NCI-H748 treated with DMSO at 0.1 percent for 48 hours (cell line): ENCODE measurements around the gene DDX19B.
A peak's percentile ranks its signal among the peaks of the same experiment; 100 is the strongest.
"Not testable (repeated sequence)": the region's sequence is repeated elsewhere in the genome, so short reads cannot be mapped to it uniquely, and the experiment has no call there.

Experiments used
- DNase-seq: peaks from one replicate; lab custom pipeline; 2025; lab: John Stamatoyannopoulos, UW

The DDX19B gene

DNA sequence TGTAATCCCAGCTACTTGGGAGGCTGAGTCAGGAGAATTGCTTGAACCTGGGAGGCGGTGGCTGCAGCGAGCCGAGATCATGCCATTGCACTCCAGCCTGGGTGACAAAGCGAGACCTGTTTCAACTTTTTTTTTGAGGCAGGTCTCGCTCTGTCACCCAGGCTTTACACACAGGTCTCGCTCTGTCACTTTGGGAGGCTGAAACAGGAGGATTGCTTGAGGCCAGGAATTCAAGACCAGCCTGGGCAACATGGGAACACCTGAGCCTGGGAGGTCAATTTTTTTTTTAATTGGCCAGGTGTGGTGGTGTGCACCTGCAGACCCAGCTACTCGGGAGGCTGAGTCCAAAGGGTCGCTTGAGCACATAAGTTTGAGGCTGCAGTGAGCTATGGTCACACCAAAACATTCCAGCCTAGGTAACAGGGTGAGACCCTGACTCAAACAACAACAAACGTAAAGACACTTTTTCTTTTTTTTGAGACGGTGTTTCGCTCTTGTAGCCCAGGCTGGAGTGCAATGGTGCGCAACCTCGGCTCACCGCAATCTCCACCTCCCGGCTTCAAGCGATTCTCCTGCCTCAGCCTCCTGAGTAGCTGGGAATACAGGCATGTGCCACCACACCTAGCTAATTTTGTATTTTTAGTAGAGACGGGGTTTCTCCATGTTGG, 11.5 kb upstream of the DDX19B start:
- not testable (repeated sequence) for DNase-seq

DNA sequence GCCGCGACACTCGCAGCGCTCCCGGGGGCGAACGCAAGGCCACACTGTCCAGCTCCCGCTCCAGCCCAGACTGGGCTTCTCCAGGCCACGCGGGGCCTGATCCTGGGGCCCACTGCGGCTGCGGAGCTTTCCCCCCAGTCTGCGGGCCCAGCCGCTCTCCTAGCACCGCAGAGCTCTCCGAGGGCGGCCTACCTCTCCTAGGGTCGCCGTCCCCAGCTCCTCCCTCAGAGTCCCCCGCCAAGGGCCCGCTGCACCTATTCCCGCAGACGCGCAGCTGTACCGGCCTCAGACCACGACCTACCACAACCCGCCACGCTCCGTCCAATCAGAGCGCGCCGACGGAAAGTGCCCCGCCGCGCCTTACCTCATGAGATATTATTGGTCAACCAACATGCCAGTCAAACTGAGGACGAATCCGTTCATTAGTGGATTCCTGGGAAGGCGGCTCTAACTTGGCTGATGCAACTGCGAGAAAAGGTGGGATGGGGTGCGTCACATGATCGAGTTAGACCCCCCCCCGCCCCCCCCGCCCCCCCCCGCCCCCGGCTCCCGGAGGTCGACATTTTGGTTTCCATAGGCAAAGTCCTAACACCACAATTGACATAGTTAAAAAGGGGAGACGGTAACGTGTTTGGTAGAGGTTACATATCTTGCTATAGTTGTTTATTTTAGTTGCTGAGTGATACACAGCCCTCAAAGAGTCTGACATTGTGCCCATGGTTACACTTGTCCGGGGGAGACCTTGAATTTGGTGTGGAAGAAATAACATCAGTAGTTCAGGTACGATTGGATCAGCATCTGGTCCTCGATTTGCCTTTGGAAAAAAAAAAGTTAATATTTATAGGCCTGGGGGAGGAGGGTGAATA, 9.5 kb upstream of the DDX19B start, which contains the start of gene AARS1:
AARS1 (minus strand) TSS at position 278 of the 866 bp plus-strand sequence. CDS start 6,743 bp downstream, outside the sequence.
- DNase-seq = peak; percentile 95

DNA sequence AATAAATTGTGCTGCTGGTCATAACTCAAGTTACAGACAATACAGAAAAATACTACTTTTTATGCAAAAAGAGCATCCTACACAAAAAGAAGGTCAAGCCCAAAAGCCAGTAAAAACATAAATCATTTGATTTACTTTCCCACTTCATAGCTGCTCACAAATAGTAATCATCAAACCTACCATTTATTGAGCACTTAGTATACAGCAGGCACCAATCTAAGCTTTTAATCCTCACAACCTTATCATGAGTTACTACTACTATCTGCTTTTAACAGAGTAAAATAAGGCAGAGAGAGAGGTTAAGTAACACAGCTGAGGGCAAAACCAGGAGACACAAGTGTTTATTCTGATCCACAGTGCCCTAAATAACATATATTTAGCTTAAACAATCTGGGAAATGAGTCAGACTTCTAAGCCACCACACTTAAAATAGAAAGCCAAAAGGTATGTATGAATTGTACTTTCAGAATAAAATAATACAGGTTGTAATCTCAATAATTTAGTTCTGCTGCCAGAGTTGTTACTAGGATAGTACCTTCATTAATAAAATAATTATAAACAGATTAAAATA, 8.0 kb upstream of the DDX19B start:
- DNase-seq = no peak

DNA sequence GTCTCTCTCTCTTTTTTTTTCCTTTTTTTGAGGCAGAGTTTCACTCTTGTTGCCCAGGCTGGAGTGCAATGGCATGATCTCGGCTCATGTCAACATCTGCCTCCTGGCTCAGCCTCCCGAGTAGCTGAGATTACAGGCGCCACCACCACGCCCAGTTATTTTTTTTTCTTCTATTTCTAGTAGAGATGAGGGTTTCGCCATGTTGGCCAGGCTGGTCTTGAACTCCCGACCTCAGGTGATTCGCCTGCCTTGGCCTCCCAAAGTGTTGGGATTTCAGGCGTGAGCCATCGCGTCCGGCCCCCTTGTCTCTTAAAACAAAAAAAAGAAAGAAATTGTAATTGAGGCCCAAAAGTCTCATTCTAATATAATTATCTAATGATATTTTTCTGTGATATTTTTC, 6.8 kb upstream of the DDX19B start:
- not testable (repeated sequence) for DNase-seq

DNA sequence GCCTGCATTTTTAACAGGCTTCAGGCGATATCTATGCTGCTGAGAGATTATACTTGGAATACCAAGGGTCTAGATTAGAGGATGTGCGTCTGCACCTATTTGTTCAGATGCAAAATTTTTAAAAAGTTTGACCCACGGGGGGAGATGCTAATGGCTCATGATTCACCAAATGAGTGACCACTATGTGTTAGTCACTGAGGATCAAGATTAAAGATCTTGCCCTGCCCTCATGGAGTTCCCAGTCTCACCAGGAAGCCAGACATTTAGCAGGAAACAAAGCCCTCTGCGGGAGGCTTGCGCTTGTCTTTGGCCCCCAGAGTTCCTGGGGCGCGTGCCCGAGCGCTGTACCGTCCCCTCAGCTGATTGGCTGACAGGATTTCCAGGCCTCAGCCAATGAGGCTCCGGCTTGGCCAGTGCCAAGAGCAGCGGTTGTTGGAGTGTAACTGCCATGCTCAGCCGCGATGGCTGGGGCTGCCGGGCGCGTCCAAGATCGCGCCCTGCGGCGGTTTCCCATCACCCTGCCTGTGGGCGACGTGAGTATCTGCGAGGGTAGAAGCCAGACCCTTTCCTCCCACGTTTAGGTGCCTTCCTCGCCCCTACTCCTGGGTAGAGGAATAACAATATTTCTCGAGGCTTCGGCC, 4.5 kb upstream of the DDX19B start:
- no peak for DNase-seq

DNA sequence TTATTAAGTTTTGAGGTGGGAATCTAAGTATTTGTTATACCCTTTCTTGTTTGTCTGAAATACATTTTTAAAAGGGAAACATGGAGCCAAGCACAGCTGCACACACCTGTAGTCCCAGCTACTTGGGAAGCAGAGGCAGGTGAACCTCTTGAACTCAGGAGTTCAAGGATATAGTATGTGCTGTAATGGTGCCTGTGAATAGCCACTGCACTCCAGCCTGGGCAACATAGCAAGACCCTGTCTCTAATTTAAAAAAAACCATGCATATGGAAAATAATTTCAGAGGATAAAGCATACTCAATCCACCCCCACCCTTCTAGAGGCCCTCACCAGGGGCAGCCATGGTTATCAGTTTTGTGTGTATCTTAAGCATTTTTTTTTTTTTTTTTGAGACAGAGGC, 3.4 kb upstream of the DDX19B start:
- no peak for DNase-seq

DNA sequence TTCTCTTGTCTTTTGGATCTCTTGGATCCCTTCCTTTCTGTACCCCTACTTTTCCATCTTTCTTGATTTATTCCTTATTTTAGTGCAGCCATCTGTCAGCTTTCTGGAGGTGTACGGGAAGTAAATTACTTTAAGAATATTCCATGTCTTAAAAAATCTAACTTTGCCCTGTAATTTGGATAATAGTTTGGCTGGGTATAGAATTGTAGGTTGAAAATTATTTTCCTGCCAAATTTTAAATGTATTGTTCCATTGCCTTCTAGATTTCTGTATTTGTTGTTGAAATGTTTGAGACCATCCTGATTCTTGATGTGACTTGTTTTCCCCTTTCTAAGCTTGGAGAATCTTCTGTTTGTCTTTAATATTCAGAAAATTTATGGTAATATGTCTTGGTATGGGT, 2.1 kb downstream of the DDX19B start:
- DNase-seq = no peak

DNA sequence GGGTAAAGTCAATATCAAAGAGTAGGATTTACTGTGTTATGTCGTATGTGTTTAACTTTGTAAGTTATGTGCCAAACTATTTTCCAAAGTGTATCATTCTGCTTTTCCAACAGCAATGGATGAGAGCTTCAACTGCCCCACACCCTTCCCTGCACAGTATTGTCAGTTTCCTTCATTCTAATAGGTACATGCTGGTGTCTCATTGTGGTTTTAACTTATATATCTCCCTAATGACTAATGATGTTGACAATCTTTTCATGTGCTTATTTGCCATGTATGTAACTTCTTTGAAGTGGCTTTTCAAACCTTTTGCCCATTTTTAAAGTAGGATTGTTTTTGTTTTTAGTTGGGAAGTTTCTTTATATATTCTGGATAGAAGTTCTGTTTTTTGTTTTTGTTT, 3.8 kb downstream of the DDX19B start:
- no peak for DNase-seq

DNA sequence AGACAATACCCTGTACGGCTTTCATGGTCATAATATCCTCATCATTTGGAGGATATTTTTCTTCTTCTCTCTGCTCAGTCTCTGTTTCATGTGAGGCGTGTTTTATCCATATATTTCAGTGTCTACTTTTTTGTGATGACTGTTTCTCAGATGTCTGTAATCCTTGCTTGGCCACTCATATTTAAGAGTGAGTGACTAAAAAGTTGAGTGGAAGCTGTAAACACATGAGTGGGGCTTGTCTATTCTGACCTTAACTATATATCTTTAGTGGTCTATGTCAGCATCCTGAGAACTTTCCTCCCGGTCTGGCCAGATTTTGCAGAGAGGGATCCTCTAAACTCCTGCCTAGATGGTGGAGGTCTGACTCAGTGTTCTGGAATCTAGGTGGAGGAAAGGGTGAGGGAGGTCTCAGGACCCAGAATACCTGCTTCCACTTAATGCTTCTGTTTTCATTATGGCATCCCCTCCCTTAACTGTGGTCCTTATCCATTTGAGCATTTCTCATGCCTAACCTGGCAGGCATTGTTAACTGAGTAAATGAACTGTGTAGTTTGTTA, 6.0 kb downstream of the DDX19B start:
- DNase-seq = no peak

DNA sequence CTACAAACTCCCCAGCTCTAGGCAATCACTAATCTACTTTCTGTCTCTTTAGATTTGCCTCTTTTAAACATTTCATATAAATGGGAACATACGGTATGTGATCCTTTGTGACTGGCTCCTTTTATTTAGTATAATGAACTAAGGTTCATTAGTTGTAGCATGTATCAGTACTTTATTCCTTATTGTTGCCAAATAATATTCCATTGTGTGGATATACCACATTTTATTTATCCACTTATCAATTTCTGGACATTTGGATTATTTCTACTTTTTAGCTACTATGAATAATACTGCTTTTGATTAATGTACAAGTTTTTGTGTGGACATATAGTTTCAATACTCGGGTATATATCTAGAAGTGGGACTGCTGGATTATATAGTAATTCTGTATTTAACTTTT, 7.9 kb downstream of the DDX19B start:
- no peak for DNase-seq

DNA sequence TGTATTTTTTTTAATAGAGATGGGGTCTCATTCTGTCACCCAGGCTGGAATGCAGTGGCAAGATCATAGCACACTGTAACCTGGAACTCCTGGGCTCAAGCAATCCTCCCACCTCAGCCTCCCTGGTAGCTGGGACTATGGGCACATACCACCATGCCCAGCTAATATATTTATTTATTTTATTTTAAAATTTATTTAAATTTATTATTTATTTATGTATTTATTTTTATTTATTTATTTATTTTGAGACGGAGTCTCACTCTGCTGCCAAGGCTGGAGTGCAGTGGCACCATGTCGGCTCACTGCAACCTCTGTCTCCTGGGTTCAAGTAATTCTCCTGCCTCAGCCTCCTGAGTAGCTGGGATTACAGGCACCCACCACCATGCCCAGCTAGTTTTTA, 8.7 kb downstream of the DDX19B start:
- not testable (repeated sequence) for DNase-seq

DNA sequence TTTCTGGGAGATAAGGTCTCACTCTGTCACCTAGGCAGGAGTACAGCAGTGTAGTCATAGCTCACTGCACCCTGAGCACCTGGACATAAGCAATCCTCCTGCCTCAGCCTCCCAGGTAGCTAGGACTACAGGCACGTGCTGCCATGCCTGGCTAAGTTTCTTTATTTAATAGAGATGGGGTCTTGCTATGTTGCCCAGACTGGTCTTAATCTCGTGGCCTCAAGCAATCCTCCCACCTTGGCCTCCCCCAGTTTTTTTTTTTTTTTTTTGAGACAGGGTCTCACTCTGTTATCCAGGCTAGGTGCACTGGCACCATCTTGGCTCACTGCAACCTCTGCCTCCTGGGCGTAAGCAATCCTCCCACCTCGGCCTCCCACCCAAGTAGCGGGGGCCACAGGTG, 21.1 kb downstream of the DDX19B start:
- DNase-seq = no peak

DNA sequence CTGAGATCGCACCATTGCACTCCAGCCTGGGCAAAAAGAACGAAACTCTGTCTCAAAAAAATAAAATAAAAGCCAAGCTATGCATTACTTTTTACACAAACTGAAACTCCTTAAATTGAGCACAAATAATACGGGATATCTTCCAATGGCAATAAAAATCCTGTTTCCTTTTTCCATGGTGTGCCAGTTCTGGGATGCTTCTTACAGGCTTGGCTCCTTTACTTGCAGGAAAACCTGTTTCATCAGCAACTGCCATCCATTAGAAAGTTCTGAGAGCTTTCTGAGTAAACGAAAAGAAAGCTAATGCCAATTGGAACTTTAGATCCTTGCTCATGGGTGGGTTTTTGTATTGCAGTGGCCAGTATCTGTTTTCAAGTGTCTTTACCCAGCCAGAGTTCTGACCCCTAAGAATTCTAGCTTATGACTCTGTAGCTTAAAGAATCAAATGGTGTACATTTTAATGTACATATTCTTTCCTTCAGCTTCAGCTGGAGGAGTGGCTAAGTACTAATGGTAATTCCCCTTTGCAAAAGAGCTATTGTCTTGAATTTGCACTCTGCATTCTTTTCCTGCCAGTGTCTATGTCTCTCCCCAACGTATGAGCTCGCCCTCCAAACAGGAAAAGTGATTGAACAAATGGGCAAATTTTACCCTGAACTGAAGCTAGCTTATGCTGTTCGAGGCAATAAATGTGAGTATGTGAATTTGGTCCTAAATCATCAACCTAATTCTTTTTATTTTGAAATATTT, 26.2 kb downstream of the DDX19B start:
- DNase-seq = no peak

DNA sequence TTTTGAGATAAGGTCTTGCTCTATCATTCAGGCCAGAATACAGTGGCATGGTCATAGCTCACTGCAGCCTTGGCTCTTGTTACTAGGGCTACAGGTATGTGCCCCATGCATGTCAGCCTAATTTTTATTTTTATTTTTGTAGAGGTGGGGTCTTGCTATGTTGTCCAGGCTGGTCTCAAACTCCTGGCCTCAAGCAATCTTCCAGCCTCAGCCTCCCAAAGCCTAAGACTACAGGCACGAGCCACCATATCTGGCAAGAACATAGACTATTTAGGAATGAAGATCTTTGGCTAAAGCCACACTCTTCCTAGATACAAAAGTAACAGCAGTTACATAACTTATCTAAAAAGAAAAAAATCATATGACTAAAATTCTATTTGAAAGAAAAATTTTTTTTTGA, 32.1 kb downstream of the DDX19B start:
- DNase-seq = no peak

DNA sequence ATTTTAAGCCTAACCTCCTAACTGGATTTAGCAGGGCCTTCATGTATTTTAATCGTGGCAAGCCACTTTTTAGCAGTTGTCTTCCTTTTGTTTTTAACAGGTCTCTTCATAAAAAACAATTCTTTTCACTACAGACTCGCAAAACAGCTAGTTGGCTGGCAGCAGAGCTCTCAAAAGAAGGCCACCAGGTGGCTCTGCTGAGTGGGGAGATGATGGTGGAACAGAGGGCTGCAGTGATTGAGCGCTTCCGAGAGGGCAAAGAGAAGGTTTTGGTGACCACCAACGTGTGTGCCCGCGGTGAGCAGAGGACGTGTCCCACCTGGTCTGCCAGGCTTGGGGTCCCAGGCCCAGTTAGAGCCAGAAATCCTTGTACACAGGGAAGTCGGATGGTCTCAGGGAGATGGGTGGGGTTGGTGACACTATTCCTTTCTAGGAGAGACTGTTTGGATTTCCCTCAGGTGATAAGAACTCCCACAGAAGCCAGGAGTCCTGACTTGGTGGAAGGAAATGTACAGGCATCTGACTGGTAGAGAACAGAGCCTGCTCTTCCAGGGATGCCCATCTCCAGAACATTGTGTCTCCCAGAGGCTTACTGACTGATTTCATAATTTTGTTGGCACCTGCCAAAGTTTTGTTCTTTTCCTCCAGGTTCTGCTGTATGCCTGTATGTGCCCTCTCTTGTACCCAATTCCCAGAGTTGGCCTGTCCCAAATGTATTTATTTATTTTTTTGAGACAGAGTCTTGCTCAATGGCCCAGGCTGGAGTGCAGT, 32.8 kb downstream of the DDX19B start:
- DNase-seq = no peak

DNA sequence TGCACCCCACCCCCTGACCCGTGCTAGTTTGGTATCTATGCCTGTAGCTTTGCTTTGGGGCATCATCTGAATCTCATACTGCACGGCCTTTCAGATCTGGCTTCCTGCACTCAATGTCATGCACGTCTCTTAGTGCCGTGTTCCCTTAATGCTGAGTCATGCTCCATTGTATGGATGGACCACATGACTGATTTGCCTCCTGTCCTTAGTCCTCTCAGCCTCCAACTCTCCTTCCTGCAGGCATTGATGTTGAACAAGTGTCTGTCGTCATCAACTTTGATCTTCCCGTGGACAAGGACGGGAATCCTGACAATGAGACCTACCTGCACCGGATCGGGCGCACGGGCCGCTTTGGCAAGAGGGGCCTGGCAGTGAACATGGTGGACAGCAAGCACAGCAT, 33.7 kb downstream of the DDX19B start:
- not testable (repeated sequence) for DNase-seq

DNA sequence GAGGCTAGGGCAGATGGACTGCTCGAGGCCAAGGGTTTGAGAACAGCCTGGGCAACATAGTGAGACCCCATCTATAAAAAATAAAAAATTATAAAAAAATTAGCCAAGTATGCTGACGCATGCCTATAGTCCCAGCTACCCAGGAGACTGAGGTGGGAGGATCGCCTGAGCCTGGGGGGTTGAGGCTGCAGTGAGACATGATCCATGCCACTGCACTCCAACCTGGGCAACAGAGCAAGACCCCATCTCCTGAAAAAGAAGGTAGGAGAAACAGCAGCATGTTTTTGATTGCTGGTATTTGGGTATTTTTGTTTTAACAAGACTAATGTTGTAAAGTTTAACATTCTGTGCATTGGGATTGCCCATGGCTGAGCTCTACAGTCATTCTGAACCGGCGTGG, 38.8 kb downstream of the DDX19B start:
- DNase-seq = no peak

DNA sequence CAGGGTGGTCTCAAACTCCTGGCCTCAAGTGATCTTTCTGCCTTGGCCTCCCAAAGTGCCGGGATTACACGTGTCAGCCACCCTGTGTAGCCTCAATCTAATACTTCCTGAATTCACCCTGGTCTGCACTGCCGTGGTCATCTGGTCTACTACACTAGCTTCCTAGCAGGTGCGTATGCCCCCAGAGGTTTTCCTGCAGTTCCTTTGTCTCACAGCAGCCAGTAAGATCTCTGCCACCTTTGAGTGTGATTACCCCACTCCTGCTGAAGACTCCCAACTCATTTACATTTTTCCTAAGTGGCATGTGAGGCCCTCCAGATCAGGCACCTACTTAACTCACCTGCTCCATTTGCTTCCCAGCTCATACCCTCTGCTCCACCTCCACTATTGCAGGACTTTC, 42.6 kb downstream of the DDX19B start:
- no peak for DNase-seq

DNA sequence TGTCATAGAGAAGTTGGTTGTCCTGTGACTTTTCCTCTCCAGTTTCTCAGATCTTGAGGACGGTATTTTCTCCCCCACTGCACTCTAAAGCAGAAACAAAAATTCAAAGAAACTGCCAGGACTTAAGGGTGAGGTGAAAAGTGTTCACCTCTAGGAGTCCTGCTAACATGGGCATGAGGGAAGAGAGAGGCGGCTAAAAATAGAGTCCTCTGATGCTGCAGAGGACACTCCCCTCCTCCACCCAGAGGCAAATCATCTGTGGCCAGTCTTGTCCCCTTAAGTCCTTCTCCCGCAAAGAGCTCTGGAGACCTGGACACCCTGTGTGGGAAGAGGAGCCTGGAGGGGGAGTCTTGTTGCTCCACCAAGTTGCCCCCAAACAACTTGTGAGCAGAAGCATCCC, 43.0 kb downstream of the DDX19B start:
- DNase-seq = no peak

DNA sequence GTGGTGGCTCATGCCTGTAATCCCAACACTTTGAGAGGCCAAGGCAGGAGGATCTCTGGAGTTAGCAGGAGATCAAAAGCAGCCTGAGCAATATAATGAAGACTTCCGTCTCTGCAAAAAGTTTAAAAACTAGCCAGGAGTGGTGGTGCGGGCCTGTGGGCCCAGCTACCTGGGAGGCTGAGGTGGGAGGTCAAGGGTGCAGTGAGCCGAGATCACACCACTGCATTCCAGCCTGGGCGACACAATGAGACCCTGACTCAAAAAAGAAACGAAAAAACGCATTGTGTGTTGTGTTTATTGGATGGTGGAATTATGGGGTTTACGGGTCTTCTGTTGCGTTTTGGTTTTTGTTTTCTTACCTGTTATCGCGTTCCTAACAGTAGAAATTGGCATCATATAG, 46.9 kb downstream of the DDX19B start:
- no peak for DNase-seq

DNA sequence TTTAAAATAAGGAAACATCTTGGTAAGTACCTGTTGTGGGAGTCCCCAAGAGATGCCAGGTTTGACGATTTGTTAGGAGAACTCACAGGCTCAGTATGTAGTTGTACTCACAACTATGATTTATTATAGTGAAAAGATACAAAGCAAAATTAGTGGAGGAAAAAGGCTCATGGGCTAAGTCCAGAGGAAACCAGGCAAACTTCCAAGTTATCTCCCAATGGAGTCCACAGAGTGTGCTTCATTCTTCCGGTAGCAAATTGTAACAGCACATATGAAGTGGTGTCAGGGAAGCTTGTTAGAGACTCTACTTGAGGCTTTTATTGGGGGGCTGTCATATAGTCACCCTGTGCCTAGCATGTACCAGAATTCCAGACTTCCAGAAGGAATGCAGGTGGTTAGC, 50.0 kb downstream of the DDX19B start:
- no peak for DNase-seq
